SK-N-MC (cell line): ENCODE data around the gene SCMH1.
A peak's percentile ranks its signal among the peaks of the same experiment; 100 is the strongest.
"Not testable (repeated sequence)": the region's sequence is repeated elsewhere in the genome, so short reads cannot be mapped to it uniquely, and the experiment has no call there.

Experiments used
- DNase-seq: peaks from one replicate; pipeline ENCODE4 v3.0.0-alpha.2; 2011; ENCODE audit warnings: low read depth, low spot score
- H3K27ac ChIP-seq: fragments of 200-600 bp; sonication (generic); 2 replicates; pipeline ENCODE4 v1.5.1; 2016; ENCODE audit warnings: mixed run types
- H3K36me3 ChIP-seq: fragments of 200-600 bp; sonication (generic); 2 replicates; pipeline ENCODE4 v1.6.1; 2017; ENCODE audit warnings: antibody characterized with exemption, low read length, mixed read lengths; ENCODE audit not compliant: insufficient read depth
- H3K4me3 ChIP-seq: fragments of 200-600 bp; sonication (generic); 2 replicates; pipeline ENCODE4 v1.5.1; 2016
- H3K9ac ChIP-seq: fragments of 200-600 bp; sonication (generic); 2 replicates; pipeline ENCODE4 v1.8.0; 2017; ENCODE audit warnings: mixed run types, mixed read lengths; ENCODE audit not compliant: insufficient read length
- H3K9me3 ChIP-seq: fragments of 200-600 bp; sonication (generic); 2 replicates; pipeline ENCODE4 v1.6.1; 2017; ENCODE audit warnings: low read depth, mild to moderate bottlenecking, antibody characterized with exemption, low read length, moderate library complexity, mixed read lengths
- EZH2 ChIP-seq: fragments of 200-600 bp; sonication (generic); IDR thresholded peaks from one replicate; pipeline ENCODE4 v1.6.1; 2017; ENCODE audit warnings: antibody characterized with exemption
- FOXP2 ChIP-seq: optimal IDR thresholded peaks from 2 replicates; pipeline ENCODE3; 2011; ENCODE audit warnings: mild to moderate bottlenecking, moderate library complexity; ENCODE audit not compliant: insufficient read depth; ENCODE audit errors: extremely low read length, control extremely low read depth
- POLR2AphosphoS5 ChIP-seq: IDR thresholded peaks from 2 replicates; pipeline ENCODE4 v1.6.1; 2012; ENCODE audit warnings: mild to moderate bottlenecking, low read depth, low read length, borderline replicate concordance

Gene SCMH1

DNA sequence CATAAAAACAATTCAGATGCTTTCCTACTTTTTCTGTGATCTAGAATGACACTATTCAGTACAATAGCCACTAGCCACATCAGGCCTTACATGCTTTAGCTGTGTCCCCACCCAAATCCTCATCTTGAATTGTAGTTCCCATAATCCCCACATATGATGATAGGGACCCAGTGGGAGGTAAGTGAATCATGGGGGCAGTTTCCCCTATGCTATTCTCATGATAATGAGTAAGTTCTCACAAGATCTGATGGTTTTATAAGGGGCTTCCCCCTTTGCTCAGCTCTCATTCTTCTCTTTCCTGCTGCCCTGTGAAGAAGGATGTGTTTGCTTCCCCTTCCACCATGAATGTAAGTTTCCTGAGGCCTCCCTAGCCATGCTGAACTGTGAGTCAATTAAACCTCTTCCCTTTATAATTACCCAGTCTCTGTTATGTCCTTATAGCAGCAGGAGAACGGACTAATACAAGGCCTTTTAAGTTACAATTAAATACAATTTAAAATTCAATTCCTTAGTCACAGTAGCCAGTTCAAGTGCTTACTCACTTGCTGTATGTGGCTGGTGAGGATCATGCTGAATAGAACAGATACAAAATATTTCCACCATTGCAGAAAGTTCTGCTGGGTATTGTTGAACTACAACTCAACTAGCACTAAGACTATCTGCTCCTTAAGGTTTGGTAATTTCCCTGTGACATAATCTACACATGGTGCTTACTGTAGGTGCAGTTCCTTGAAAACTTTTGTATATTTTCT lies 106.7 kb downstream of the SCMH1 start:
- Histone ChIP-seq H3K4me3 (no peak overlapping the region), H3K9ac (no peak overlapping the region), H3K36me3 (peaks cover 40% of the 10 kb centered on the region), H3K9me3 (peaks cover 4% of the 10 kb centered on the region; the same call in 1 of the 2 replicates), H3K27ac (no peak overlapping the region)
- DNase-seq = no peak
- TF ChIP-seq EZH2 (no peak), POLR2AphosphoS5 (no peak), FOXP2 (no peak)

GRCh38 chr1:41134325-41134724 lies 107.8 kb downstream of the SCMH1 start:
- H3K9me3 ChIP-seq, DNase-seq, H3K4me3 ChIP-seq, H3K9ac ChIP-seq, H3K27ac ChIP-seq: not testable (repeated sequence)
- peaks cover 32% of the 10 kb centered on the region for H3K36me3 ChIP-seq

GRCh38 chr1:41122851-41123518 lies 119.1 kb downstream of the SCMH1 start:
- peak overlapping the region; percentile 66 for H3K9ac ChIP-seq
- no peak for TF ChIP-seq FOXP2
- 0 out of 2 replicates have a peak, but pooled peaks have one; percentile 30 for TF ChIP-seq POLR2AphosphoS5
- no peak for TF ChIP-seq EZH2
- peak overlapping the region; percentile 55 for H3K4me3 ChIP-seq
- no peaks in the 10 kb centered on the region for H3K36me3 ChIP-seq
- no peaks in the 10 kb centered on the region for H3K9me3 ChIP-seq
- peak overlapping the region; percentile 99 for H3K27ac ChIP-seq
- DNase-seq = peak; percentile 93

DNA sequence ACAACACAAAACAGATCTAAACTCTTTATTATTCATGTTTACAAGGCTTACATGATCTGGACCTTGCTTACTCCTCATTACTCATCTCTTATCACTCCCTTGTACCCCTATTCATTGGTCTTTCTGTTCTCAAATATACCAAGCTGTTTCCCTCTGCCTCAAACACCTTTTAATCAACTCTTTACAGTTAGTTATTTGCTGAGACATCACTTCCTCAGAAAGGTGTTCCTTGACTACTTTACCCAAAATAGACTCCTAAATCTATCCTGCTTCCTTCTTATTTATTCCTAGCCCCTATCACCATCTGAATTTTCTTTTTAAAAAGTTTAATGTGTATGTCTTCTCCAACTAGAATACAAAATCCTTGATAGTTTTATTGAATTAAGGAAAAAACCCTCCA lies 120.0 kb downstream of the SCMH1 start:
- no peak for DNase-seq
- Histone ChIP-seq H3K9ac (no peak overlapping the region), H3K36me3 (no peaks in the 10 kb centered on the region), H3K4me3 (no peak overlapping the region), H3K9me3 (no peaks in the 10 kb centered on the region), H3K27ac (peak overlapping the region; percentile 99)
- TF ChIP-seq POLR2AphosphoS5 (no peak), FOXP2 (no peak), EZH2 (no peak)

DNA sequence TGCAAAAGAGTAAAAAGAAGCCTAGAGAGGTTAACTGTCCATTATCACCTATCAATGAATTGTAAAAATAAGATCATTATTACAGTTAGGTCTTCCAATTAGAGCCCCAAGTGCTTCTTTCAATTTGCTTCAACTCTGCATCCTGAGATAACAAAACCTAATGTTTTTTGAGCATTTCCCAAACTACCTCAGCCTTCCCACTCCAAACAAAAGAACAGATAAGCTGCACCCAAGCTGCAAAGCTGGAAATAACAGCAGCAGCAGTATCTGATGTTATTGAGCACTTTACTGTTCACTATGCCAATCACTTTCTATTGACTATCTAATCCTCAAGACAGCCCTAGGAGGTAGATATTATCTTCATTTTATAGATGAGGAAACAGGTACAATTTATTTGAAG lies 123.5 kb downstream of the SCMH1 start:
- no peak overlapping the region for H3K27ac ChIP-seq
- peaks cover 4% of the 10 kb centered on the region for H3K36me3 ChIP-seq
- H3K4me3 ChIP-seq = no peak overlapping the region
- no peak overlapping the region for H3K9ac ChIP-seq
- DNase-seq = no peak
- TF ChIP-seq FOXP2 (no peak), POLR2AphosphoS5 (no peak), EZH2 (no peak)
- H3K9me3 ChIP-seq = no peaks in the 10 kb centered on the region

GRCh38 chr1:41117241-41117640 lies 124.9 kb downstream of the SCMH1 start:
- not testable (repeated sequence) for H3K4me3 ChIP-seq, H3K27ac ChIP-seq, H3K9ac ChIP-seq, H3K9me3 ChIP-seq, DNase-seq
- peaks cover 12% of the 10 kb centered on the region for H3K36me3 ChIP-seq

DNA sequence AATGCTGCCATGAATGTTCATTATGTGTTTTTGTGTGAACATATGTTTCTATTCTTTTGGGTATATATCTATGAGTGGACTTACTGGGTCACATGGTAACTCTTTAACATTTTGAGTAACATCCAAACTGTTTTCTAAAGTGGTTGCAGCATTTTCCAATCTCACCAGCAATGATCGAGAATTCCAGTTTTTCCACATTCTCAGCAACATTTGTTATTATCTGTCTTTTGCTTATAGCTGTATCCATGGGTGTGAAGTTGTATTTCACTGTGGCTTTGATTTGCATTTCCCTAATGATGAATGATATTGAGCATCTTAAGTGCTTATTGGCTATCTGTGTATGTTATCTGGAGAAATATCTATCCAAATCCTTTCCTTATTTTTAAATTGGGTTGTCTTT lies 131.4 kb downstream of the SCMH1 start:
- no peak overlapping the region for H3K4me3 ChIP-seq
- H3K36me3 ChIP-seq = peaks cover 15% of the 10 kb centered on the region
- H3K9ac ChIP-seq = no peak overlapping the region
- H3K27ac ChIP-seq = no peak overlapping the region
- TF ChIP-seq POLR2AphosphoS5 (no peak), EZH2 (no peak), FOXP2 (no peak)
- DNase-seq = no peak
- H3K9me3 ChIP-seq = no peaks in the 10 kb centered on the region

DNA sequence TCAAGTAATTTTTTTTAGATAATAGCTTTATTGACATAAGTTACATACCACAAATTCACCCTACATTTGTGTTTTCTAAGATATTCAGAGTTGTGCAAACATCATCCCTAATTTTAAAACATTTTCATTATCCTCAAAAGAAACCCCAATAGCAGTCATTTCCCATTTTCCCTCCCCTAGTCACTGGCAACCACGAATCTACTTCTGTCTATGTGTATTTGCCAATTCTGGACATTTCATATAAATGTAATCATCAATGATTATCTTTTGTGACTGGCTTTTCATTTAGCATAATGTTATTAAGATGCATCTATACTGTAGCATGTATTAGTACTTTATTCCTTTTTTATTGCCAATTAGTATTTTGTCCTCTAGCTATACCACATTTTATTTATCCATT lies 131.8 kb downstream of the SCMH1 start:
- Histone ChIP-seq H3K9me3 (no peaks in the 10 kb centered on the region), H3K9ac (no peak overlapping the region), H3K27ac (no peak overlapping the region), H3K36me3 (peaks cover 15% of the 10 kb centered on the region), H3K4me3 (no peak overlapping the region)
- TF ChIP-seq FOXP2 (no peak), EZH2 (no peak), POLR2AphosphoS5 (no peak)
- DNase-seq = no peak
